IMR-90 (cell line): ENCODE data around the gene DIPK1B. TPM values are rescaled to one million over a fixed set of nuclear protein-coding genes. Genes with fewer than 3 reads are reported as not detected.

Experiments used
- ATAC-seq: fragments of 200-7000 bp; cut with Tn5 transposase; 2 replicates; pipeline ENCODE4 v1.9.1; 2020; ENCODE audit warnings: low read depth, mild to moderate bottlenecking, moderate library complexity
- BruUV-seq: library from RNA; stranded (reverse); fragments of 400-500 nt; replicated peaks from 2 replicates; lab custom pipeline; 2021; lab: Mats Ljungman, UMichigan
- CTCF ChIA-PET: fragments of 300-600 bp; formaldehyde crosslinking; extraction: SDS; loops from one replicate; lab custom pipeline; 2021; ENCODE audit warnings: antibody characterized with exemption; lab: Yijun Ruan, JAX
- POLR2A ChIA-PET: fragments of 300-600 bp; sonication (Branson Sonifier 250); formaldehyde crosslinking; loops from one replicate; lab custom pipeline; 2022; ENCODE audit warnings: antibody characterized with exemption; ENCODE audit not compliant: unreplicated experiment; lab: Charles Lee
- DNase-seq: peaks from one replicate; pipeline ENCODE4 v3.0.0; 2013
- H2AFZ ChIP-seq: replicated peaks from 2 replicates; pipeline ENCODE3; 2013; ENCODE audit warnings: low read length, mild to moderate bottlenecking; ENCODE audit not compliant: poor library complexity
- H2AK5ac ChIP-seq: 2 replicates; pipeline ENCODE4 v1.6.1; 2013; ENCODE audit warnings: low read depth, low read length, inconsistent platforms
- H2AK9ac ChIP-seq: replicated peaks from 2 replicates; pipeline ENCODE3; 2013; ENCODE audit warnings: mild to moderate bottlenecking, low read depth, low read length, moderate library complexity; ENCODE audit not compliant: poor library complexity
- H2BK120ac ChIP-seq: 2 replicates; pipeline ENCODE4 v1.6.1; 2013; ENCODE audit warnings: low read depth, low read length, inconsistent platforms
- H2BK15ac ChIP-seq: 3 replicates; pipeline ENCODE4 v1.6.1; 2013; ENCODE audit warnings: low read depth, low read length, inconsistent platforms
- H2BK20ac ChIP-seq: 2 replicates; pipeline ENCODE4 v1.6.1; 2013; ENCODE audit warnings: low read depth, mild to moderate bottlenecking, inconsistent platforms, low read length, moderate library complexity
- H2BK5ac ChIP-seq: 2 replicates; pipeline ENCODE4 v1.6.1; 2013; ENCODE audit warnings: mild to moderate bottlenecking, low read depth, low read length, inconsistent platforms; ENCODE audit not compliant: poor library complexity, severe bottlenecking
- H3K14ac ChIP-seq: replicated peaks from 2 replicates; pipeline ENCODE4 v1.6.1; 2013; ENCODE audit warnings: low read depth, low read length, inconsistent platforms
- H3K18ac ChIP-seq: 2 replicates; pipeline ENCODE4 v1.6.1; 2013; ENCODE audit warnings: low read depth, low read length, control low read depth
- H3K23ac ChIP-seq: 2 replicates; pipeline ENCODE4 v1.6.1; 2013; ENCODE audit warnings: low read depth, low read length, inconsistent platforms
- H3K27ac ChIP-seq: 2 replicates; pipeline ENCODE4 v1.5.1; 2013; ENCODE audit warnings: mild to moderate bottlenecking, control low read depth, low read length; ENCODE audit not compliant: insufficient read depth
- H3K27me3 ChIP-seq: 2 replicates; pipeline ENCODE4 v1.6.1; 2013; ENCODE audit warnings: low read length; ENCODE audit not compliant: control insufficient read depth, insufficient read depth
- H3K36me3 ChIP-seq: 2 replicates; pipeline ENCODE4 v1.6.1; 2013; ENCODE audit warnings: low read length, mixed read lengths; ENCODE audit not compliant: control insufficient read depth, insufficient read depth
- H3K4ac ChIP-seq: 2 replicates; pipeline ENCODE4 v1.6.1; 2013; ENCODE audit warnings: low read depth, low read length, inconsistent platforms
- H3K4me1 ChIP-seq: 2 replicates; pipeline ENCODE4 v1.6.1; 2013; ENCODE audit warnings: low read length, mixed read lengths; ENCODE audit not compliant: control insufficient read depth, insufficient read depth
- H3K4me2 ChIP-seq: 2 replicates; pipeline ENCODE4 v1.6.1; 2013; ENCODE audit warnings: low read depth, mild to moderate bottlenecking, control low read depth, low read length, moderate library complexity
- H3K4me3 ChIP-seq: 2 replicates; pipeline ENCODE4 v1.5.1; 2013; ENCODE audit warnings: low read depth, mild to moderate bottlenecking, control low read depth, low read length, moderate library complexity; ENCODE audit not compliant: insufficient read depth
- H3K56ac ChIP-seq: 2 replicates; pipeline ENCODE4 v1.6.1; 2013; ENCODE audit warnings: low read length, inconsistent platforms; ENCODE audit not compliant: insufficient read depth; ENCODE audit errors: extremely low read depth
- H3K79me1 ChIP-seq, 2 experiments: 2 replicates each; pipeline ENCODE4 v1.6.1; 2013; ENCODE audit warnings: low read length in 2 of 2, inconsistent platforms in 1 of 2, low read depth in 1 of 2
- H3K9ac ChIP-seq: 2 replicates; pipeline ENCODE4 v1.6.1; 2013; ENCODE audit warnings: low read depth, low read length, control low read depth
- H3K9me1 ChIP-seq: 2 replicates; pipeline ENCODE4 v1.6.1; 2013; ENCODE audit warnings: low read length, inconsistent platforms; ENCODE audit not compliant: insufficient read depth
- H3K9me3 ChIP-seq: 2 replicates; pipeline ENCODE4 v1.6.1; 2013; ENCODE audit warnings: low read length; ENCODE audit not compliant: control insufficient read depth, insufficient read depth
- H4K20me1 ChIP-seq: 2 replicates; pipeline ENCODE4 v1.6.1; 2013; ENCODE audit warnings: low read length, inconsistent platforms; ENCODE audit not compliant: insufficient read depth
- H4K5ac ChIP-seq: 2 replicates; pipeline ENCODE4 v1.6.1; 2013; ENCODE audit warnings: mild to moderate bottlenecking, low read depth, low read length, control low read depth
- H4K8ac ChIP-seq, 2 experiments: 2 replicates each; pipeline ENCODE4 v1.6.1; 2013; ENCODE audit warnings: low read depth in 2 of 2, low read length in 2 of 2, control low read depth in 1 of 2, inconsistent platforms in 1 of 2
- H4K91ac ChIP-seq: 2 replicates; pipeline ENCODE4 v1.6.1; 2013; ENCODE audit warnings: low read depth, low read length, inconsistent platforms; ENCODE audit not compliant: insufficient read depth
- POLR2A ChIP-seq: IDR thresholded peaks from 2 replicates; pipeline ENCODE4 v1.6.1; 2012; ENCODE audit warnings: mild to moderate bottlenecking, low read depth, low read length
- RCOR1 ChIP-seq: IDR thresholded peaks from 2 replicates; pipeline ENCODE4 v1.6.1; 2012; ENCODE audit warnings: mild to moderate bottlenecking, low read length, improper control_type of control experiment; ENCODE audit not compliant: insufficient replicate concordance
- WGBS, 2 experiments: methylation state at CpG; one replicate each; pipeline versions ENCODE4 v1.1.5 to v1.1.7; 2013; ENCODE audit warnings: missing lambda C conversion rate in 2 of 2; ENCODE audit not compliant: insufficient read length in 1 of 2; ENCODE audit errors: extremely low coverage in 2 of 2; 5-methylcytosine and 5-hydroxymethylcytosine counted together
- dilution Hi-C: fragments of 300-500 bp; cut with HindIII; formaldehyde crosslinking; loops from one replicate; pipeline ENCODE4 v1.14.3; 2018; ENCODE audit warnings: low sequenced_read_pairs; ENCODE audit not compliant: unreplicated experiment
- in situ Hi-C: fragments of 300-500 bp; cut with MboI; formaldehyde crosslinking; loops from 3 replicates; pipeline ENCODE4 v1.14.3; 2019; ENCODE audit warnings: low sequenced_read_pairs, inconsistent platforms, mixed read lengths
- intact Hi-C: fragments of 100-400 bp; cut with micrococcal nuclease; formaldehyde crosslinking; loops from 2 replicates; pipeline ENCODE4 v1.10.0; 2022
- polyA plus RNA-seq, 3 experiments: library from polyadenylated mRNA; depleted of rRNA; stranded (reverse); fragments of >200 nt; gene quantifications; 2 replicates each; pipeline ENCODE4 v1.2.3, GENCODE V29; 2012; ENCODE audit warnings: low replicate concordance in 1 of 3
- total RNA-seq: library from RNA; depleted of rRNA; stranded (reverse); fragments of >200 nt; gene quantifications from 2 replicates; pipeline ENCODE4 v1.2.3, GENCODE V29; 2012
- TF ChIP-seq, protein P1 (sequence below): conservative IDR thresholded peaks from 2 replicates; pipeline ENCODE4 v1.5.1; 2012; ENCODE audit warnings: mild to moderate bottlenecking, low read depth, low read length, improper control_type of control experiment

Gene DIPK1B
- total and polyA plus RNA-seq, 2 of the 4 experiments (the other 2 are of a cell fraction) = 3.4 to 7.1 TPM

DNA sequence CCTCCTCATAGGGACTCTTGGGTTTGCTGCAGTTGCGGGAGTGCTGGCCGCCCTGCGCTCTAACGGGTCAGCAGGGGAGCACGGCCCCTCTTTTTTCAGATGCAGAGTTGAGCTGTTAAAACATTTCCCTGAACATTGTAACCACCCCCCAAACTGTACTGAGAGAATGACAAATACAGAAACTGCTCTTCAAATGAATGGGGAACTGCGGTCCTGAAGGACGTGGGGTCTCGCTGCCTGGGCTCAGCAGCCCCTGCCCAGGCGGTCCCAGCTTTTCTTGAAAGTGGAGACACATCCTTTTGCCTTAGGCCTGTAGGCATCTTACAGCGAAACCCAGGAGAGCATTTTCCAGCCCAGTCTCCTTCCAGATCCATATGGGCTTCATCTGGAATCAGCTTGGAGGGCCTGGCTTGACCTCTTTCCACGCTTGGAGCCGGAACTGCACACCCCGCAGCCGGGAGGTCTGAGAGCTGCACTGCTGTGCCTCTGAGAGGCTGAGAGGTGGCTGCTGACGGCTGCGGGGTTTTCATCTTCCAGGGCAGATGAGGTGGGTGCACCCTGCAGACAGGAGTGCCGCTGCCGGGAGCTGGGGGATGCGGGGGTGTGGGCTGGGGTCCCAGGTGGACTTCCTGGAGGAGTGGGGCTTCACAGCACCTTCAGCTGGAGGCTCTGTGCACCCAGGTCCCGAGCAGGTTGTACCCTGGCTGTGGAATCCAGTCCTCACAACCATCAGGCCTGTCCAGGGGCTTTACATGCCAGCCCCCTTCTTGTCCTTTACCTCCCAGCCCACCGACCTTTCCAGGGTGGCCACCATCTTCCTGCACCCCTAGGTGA, 23.9 kb upstream of the DIPK1B start:
- no peak overlapping the region for H2BK5ac ChIP-seq
- H3K27ac ChIP-seq = no peak overlapping the region
- DNase-seq = no peak
- POLR2A ChIA-PET = no interaction called here
- no peak overlapping the region for H4K8ac ChIP-seq
- WGBS, 2 experiments = 55% methylated on average over 7 of the region's 21 CpGs; no CpG with 5 or more reads in 1 of the 2 experiments
- no peak overlapping the region for H4K91ac ChIP-seq
- in situ Hi-C loops (no loop called here), intact Hi-C loops (no loop called here), dilution Hi-C loops (no loop called here)
- H3K14ac ChIP-seq = no peak overlapping the region
- CTCF ChIA-PET = no interaction called here
- no peak overlapping the region for H3K23ac ChIP-seq
- no peaks in the 10 kb centered on the region for H3K36me3 ChIP-seq
- no TSS peak for BruUV-seq
- H3K4ac ChIP-seq = no peak overlapping the region
- no peak overlapping the region for H3K56ac ChIP-seq
- no peak overlapping the region for H3K18ac ChIP-seq
- H3K27me3 ChIP-seq = no peaks in the 10 kb centered on the region; the same call in 1 of the 2 replicates
- no peak overlapping the region for H3K4me3 ChIP-seq
- H2BK120ac ChIP-seq = no peak overlapping the region
- no peak overlapping the region for H3K4me2 ChIP-seq
- H3K79me1 ChIP-seq = peaks cover 18 to 26% of the 10 kb centered on the region in 2 experiments
- no peak overlapping the region for H4K5ac ChIP-seq
- no peaks in the 10 kb centered on the region for H3K9me3 ChIP-seq
- H3K9me1 ChIP-seq = no peaks in the 10 kb centered on the region
- no peak overlapping the region for H2AK9ac ChIP-seq
- peaks cover 4% of the 10 kb centered on the region for H3K4me1 ChIP-seq
- H3K9ac ChIP-seq = no peak overlapping the region
- H2BK15ac ChIP-seq = no peak overlapping the region
- no peak overlapping the region for H2AK5ac ChIP-seq
- H2AFZ ChIP-seq = no peak overlapping the region
- H2BK20ac ChIP-seq = no peak overlapping the region
- peaks cover 7% of the 10 kb centered on the region; the same call in 1 of the 2 replicates for H4K20me1 ChIP-seq
- ATAC-seq = no peak
- TF ChIP-seq POLR2A (no peak), RCOR1 (no peak)
- TF ChIP-seq, protein P1, sequence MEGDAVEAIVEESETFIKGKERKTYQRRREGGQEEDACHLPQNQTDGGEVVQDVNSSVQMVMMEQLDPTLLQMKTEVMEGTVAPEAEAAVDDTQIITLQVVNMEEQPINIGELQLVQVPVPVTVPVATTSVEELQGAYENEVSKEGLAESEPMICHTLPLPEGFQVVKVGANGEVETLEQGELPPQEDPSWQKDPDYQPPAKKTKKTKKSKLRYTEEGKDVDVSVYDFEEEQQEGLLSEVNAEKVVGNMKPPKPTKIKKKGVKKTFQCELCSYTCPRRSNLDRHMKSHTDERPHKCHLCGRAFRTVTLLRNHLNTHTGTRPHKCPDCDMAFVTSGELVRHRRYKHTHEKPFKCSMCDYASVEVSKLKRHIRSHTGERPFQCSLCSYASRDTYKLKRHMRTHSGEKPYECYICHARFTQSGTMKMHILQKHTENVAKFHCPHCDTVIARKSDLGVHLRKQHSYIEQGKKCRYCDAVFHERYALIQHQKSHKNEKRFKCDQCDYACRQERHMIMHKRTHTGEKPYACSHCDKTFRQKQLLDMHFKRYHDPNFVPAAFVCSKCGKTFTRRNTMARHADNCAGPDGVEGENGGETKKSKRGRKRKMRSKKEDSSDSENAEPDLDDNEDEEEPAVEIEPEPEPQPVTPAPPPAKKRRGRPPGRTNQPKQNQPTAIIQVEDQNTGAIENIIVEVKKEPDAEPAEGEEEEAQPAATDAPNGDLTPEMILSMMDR = no peak
